Prostate gland (tissue), 2 donors: ENCODE results near the gene SPTBN1. TPM values are rescaled to one million over a fixed set of nuclear protein-coding genes. Genes with fewer than 3 reads are reported as not detected.

Experiments
- DNase-seq: peaks from one replicate; pipeline ENCODE4 v3.0.0-alpha.2; 2019; ENCODE audit warnings: low spot score
- H3K27ac ChIP-seq, 2 donors: fragments of 200-600 bp; sonication (generic); 2 replicates each; pipeline ENCODE4 v1.5.1; 2017 to 2019
- H3K27me3 ChIP-seq: fragments of 200-600 bp; sonication (generic); replicated peaks from 2 replicates; pipeline ENCODE4 v1.5.1; 2019; ENCODE audit not compliant: insufficient read depth
- H3K36me3 ChIP-seq, 2 donors: fragments of 200-600 bp; sonication (generic); 1 replicate in 1 of 2; 2 replicates in 1 of 2; pipeline versions ENCODE4 v1.5.1 to v1.8.1; 2017 to 2019
- H3K4me1 ChIP-seq: fragments of 200-600 bp; sonication (generic); replicated peaks from 2 replicates; pipeline ENCODE4 v1.5.1; 2019
- H3K4me3 ChIP-seq, 2 donors: fragments of 200-600 bp; sonication (generic); 2 replicates each; pipeline ENCODE4 v1.5.1; 2017 to 2019
- H3K9me3 ChIP-seq: fragments of 200-600 bp; sonication (generic); 2 replicates; pipeline ENCODE4 v1.5.1; 2017
- POLR2A ChIP-seq: fragments of 450-650 bp; IDR thresholded peaks from one replicate; pipeline ENCODE4 v1.6.1; 2016; ENCODE audit warnings: antibody characterized with exemption, mild to moderate bottlenecking
- POLR2AphosphoS5 ChIP-seq: sonication (generic); formaldehyde crosslinking; IDR thresholded peaks from one replicate; pipeline ENCODE4 v1.6.1; 2017; ENCODE audit warnings: antibody characterized with exemption
- WGBS: methylation state at CpG from one replicate; pipeline ENCODE4 v1.1.5; 2018; 5-methylcytosine and 5-hydroxymethylcytosine counted together
- intact Hi-C: fragments of 100-400 bp; cut with DNase I; formaldehyde crosslinking; loops from one replicate; pipeline ENCODE4 v1.14.2; 2022
- total RNA-seq, 2 donors: library from RNA; depleted of rRNA; stranded (reverse); fragments of >200 nt; gene quantifications; one replicate each; pipeline ENCODE4 v1.1.0, GENCODE V29; 2016
- TF ChIP-seq, protein P1 (sequence below), 4 experiments: fragments of 200-600 bp in 2 of 4; fragments of 450-650 bp in 2 of 4; sonication (generic) in 2 of 4; IDR thresholded peaks; 1 replicate in 3 of 4; 2 replicates in 1 of 4; pipeline ENCODE4 v1.5.1; 2016 to 2019; ENCODE audit warnings: antibody characterized with exemption in 4 of 4, mild to moderate bottlenecking in 2 of 4, moderate library complexity in 2 of 4

Gene SPTBN1
- total RNA-seq, 2 donors from 2014 or later: 146 to 348 TPM

DNA sequence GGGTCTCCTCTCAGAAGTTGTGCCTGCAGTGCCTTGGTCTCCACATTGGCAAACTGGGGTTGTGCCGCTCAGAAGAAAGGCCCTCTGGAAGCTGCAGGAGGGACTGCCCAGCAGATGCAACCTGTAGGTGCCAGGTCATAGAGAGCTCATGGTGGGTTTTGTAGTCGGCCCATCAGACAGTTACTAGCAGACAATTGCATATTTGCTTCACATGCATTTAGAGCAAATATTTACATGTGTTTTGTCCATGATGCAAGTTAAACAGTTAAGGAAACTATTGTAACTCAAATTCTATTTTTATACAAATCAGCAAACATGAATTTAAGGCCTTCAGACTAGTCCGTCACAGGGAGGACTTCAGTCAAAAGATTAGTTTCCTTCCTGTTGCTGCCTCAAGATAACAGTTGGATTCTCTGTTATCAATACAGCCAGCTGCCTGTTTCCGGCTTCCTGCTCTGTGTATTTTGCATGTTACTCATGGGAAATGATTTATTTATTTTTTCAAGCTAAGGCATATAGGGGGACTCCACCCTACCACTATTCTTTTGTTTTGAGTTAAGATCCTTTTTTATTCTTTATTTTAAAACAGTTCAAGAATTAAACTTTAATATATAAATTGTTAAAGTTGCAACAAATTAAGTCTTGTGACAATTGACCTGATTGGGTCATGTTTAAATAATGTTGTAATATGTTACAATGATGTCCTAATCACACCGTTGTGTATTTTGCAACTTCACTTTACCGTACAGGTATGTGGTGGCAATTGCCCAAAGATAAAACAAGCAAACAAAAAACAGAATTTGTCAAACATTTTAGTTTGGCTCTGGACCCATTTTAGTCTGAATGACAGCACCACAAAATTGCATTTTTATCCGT, 133.5 kb downstream of the SPTBN1 start:
- 62% methylated on average over 7 of the region's 7 CpGs for WGBS
- intact Hi-C loops: no loop called here

DNA sequence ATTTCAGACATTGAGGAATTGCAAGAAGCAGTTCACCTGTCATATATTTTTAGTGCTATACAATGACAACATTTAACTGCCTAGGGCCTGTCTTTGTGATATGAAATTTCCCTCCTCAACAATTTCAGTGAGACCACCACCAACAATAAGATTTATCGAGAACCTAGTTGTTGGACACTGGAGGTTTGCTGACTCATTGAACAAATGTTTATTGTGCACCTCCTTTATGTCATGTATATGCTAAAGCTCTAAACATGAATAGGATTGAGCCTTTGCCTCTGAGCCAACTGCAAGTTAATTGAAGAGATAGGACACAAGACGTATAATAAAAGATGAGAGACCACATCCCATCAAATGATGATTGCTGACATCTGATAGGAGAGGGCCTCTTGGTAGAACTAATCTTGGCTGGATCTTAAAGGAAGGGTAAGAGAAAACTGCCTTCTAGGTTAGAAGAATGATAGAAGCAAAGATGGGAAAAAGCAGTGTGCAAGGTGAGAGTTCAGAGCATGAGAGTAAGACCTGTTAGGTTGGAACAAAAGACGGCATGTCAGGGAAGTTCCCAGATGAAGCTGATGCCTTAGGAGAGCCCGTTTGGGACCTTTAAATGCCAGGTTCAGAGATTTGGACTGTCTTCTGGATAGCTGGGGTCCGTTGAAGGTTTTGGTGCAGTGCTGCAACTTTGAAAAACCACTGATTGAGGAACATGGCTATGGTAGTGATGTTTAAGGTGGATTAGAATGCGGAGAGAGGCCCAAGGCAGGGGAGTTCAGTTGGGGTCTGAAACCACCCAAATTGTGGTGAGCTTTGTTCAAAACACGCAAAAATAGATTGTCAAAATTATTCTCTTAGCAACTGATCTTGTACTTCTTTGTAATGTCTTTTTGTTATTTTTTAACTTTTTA, 134.3 kb downstream of the SPTBN1 start:
- Histone ChIP-seq H3K4me1 (no peaks in the 10 kb centered on the region), H3K9me3 (no peaks in the 10 kb centered on the region), H3K27me3 (no peaks in the 10 kb centered on the region), H3K27ac (no peak overlapping the region), H3K36me3 (no peaks in the 10 kb centered on the region), H3K4me3 (no peak overlapping the region)
- TF ChIP-seq POLR2A: no peak
- TF ChIP-seq, protein P1, sequence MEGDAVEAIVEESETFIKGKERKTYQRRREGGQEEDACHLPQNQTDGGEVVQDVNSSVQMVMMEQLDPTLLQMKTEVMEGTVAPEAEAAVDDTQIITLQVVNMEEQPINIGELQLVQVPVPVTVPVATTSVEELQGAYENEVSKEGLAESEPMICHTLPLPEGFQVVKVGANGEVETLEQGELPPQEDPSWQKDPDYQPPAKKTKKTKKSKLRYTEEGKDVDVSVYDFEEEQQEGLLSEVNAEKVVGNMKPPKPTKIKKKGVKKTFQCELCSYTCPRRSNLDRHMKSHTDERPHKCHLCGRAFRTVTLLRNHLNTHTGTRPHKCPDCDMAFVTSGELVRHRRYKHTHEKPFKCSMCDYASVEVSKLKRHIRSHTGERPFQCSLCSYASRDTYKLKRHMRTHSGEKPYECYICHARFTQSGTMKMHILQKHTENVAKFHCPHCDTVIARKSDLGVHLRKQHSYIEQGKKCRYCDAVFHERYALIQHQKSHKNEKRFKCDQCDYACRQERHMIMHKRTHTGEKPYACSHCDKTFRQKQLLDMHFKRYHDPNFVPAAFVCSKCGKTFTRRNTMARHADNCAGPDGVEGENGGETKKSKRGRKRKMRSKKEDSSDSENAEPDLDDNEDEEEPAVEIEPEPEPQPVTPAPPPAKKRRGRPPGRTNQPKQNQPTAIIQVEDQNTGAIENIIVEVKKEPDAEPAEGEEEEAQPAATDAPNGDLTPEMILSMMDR (IDR thresholded peaks at IDR 0.05): no peak
- TF ChIP-seq POLR2AphosphoS5: no peak
- intact Hi-C loops: no loop called here
- WGBS: 81% methylated on average over 7 of the region's 7 CpGs
- DNase-seq: no peak

More for the DNA sequence above, 133.5 kb downstream of the SPTBN1 start:
- no peak for DNase-seq
- Histone ChIP-seq H3K4me1 (no peaks in the 10 kb centered on the region), H3K27ac (no peak overlapping the region), H3K36me3 (no peaks in the 10 kb centered on the region), H3K9me3 (no peaks in the 10 kb centered on the region), H3K27me3 (no peaks in the 10 kb centered on the region), H3K4me3 (no peak overlapping the region)
- TF ChIP-seq, protein P1 (IDR thresholded peaks at IDR 0.05): no peak
- no peak for TF ChIP-seq POLR2A
- no peak for TF ChIP-seq POLR2AphosphoS5

DNA sequence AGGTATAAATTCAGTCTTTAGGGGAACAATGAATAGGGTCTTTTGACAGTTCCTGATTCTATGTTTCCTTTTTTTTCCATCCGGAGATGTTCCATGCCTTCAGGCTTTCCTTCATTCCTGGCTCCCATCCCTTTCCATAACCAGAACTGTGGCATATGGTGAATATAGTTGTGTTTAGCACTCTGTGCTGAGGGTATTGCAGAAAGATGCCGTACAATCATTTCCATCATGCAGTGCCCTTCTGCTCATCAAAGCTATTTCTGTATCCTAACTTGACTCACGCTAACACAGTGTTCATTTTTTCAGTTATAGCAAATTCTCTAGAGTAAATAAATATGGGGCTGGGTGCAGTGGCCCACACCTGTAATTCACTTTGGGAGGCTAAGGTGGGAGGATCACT, 135.4 kb downstream of the SPTBN1 start:
- no peaks in the 10 kb centered on the region for H3K27me3 ChIP-seq
- H3K9me3 ChIP-seq: no peaks in the 10 kb centered on the region
- H3K4me3 ChIP-seq: no peak overlapping the region
- H3K4me1 ChIP-seq: peaks cover 1% of the 10 kb centered on the region
- no peaks in the 10 kb centered on the region for H3K36me3 ChIP-seq
- 86% methylated on average over 3 of the region's 3 CpGs for WGBS
- TF ChIP-seq POLR2AphosphoS5 (no peak), POLR2A (no peak)
- TF ChIP-seq, protein P1 (IDR thresholded peaks at IDR 0.05): no peak
- DNase-seq: no peak
- intact Hi-C loops: no loop called here
- H3K27ac ChIP-seq: no peak overlapping the region

DNA sequence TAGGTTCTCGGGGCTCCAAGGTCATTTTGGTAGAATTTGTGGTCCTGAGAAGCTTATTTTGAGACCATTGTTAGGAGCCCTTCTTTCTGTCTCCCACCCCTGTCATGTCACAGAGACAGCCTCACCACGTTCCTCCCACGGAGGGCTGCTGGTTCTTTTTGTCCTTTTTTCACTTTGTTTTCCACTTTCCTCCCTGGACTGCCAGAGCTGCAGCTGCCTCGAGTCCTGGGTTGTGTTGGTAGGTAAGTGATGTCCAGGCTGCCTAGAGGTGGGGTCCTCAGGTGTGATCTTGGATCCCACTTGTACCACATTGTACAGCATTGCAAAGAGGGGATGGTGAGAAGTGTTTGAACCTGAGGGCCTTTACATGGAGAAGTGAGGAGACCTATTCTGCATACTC, 137.1 kb downstream of the SPTBN1 start:
- H3K27ac ChIP-seq: no peak overlapping the region
- H3K36me3 ChIP-seq: no peaks in the 10 kb centered on the region
- H3K27me3 ChIP-seq: no peaks in the 10 kb centered on the region
- WGBS: 93% methylated on average over 4 of the region's 4 CpGs
- TF ChIP-seq POLR2A: no peak
- no peak for TF ChIP-seq POLR2AphosphoS5
- TF ChIP-seq, protein P1 (IDR thresholded peaks at IDR 0.05): no peak
- H3K4me1 ChIP-seq: peaks cover 2% of the 10 kb centered on the region
- intact Hi-C loops: no loop called here
- no peak for DNase-seq
- no peaks in the 10 kb centered on the region for H3K9me3 ChIP-seq
- H3K4me3 ChIP-seq: no peak overlapping the region
